ENCODE measurements around the gene SCYGR5. TPM values are rescaled to one million over a fixed set of nuclear protein-coding genes. Genes with fewer than 3 reads are reported as not detected.
A peak's percentile ranks its signal among the peaks of the same experiment; 100 is the strongest.

Gene SCYGR5
- total RNA-seq, 2 donors from 2014 or later = not detected

DNA sequence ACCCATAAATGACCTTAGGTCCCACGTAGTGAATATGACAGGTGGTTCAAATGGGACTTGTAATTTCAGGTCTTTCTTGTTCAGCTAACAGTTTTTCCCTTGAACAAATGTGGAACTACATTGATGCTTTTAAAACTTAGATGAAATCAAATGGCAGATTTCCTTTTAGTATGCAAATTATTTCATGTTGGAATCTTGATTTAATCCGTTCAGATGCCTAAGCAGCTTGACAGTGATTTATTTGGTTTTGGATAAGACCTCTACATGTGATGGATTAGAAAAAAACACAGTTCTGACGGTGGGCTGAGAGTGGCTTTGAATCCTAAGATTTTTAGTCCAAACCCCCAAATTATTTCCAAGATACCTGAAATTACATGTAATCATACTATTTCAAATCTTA lies 32.4 kb upstream of the SCYGR5 start:
- no peak overlapping the region for H3K27ac Mint-ChIP-seq
- H3K9ac ChIP-seq (ENCODE audit: extremely low read depth, low read length, poor library complexity, severe bottlenecking) = no peak overlapping the region
- H3K4me1 Mint-ChIP-seq = no peaks in the 10 kb centered on the region
- DNase-seq = no peak
- no peaks in the 10 kb centered on the region for H3K9me3 Mint-ChIP-seq
- no peaks in the 10 kb centered on the region for H3K4me1 ChIP-seq (ENCODE audit: control insufficient read depth, insufficient read depth, low read length)
- no peaks in the 10 kb centered on the region for H3K36me3 Mint-ChIP-seq (ENCODE audit: low read depth)
- no peak overlapping the region for H3K27ac ChIP-seq (ENCODE audit: low read depth, low read length)
- 93 to 95% methylated on average over 3 of the region's 3 CpGs for WGBS, 2 experiments (ENCODE audit: insufficient coverage in 1 of 2, insufficient read length in 1 of 2)
- H3K36me3 ChIP-seq (ENCODE audit: control insufficient read depth, insufficient read depth, low read length) = no peaks in the 10 kb centered on the region
- no peak overlapping the region for H3K4me3 ChIP-seq (ENCODE audit: low read length)
- no peaks in the 10 kb centered on the region for H3K27me3 ChIP-seq (ENCODE audit: control insufficient read depth, insufficient read depth, low read length, poor library complexity, severe bottlenecking)
- no peak overlapping the region for H3K4me3 Mint-ChIP-seq
- H3K9me3 ChIP-seq (ENCODE audit: control insufficient read depth, low read length) = no peaks in the 10 kb centered on the region
- TF ChIP-seq, protein P1, sequence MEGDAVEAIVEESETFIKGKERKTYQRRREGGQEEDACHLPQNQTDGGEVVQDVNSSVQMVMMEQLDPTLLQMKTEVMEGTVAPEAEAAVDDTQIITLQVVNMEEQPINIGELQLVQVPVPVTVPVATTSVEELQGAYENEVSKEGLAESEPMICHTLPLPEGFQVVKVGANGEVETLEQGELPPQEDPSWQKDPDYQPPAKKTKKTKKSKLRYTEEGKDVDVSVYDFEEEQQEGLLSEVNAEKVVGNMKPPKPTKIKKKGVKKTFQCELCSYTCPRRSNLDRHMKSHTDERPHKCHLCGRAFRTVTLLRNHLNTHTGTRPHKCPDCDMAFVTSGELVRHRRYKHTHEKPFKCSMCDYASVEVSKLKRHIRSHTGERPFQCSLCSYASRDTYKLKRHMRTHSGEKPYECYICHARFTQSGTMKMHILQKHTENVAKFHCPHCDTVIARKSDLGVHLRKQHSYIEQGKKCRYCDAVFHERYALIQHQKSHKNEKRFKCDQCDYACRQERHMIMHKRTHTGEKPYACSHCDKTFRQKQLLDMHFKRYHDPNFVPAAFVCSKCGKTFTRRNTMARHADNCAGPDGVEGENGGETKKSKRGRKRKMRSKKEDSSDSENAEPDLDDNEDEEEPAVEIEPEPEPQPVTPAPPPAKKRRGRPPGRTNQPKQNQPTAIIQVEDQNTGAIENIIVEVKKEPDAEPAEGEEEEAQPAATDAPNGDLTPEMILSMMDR (conservative IDR thresholded peaks at IDR 0.05) = no peak
- no peaks in the 10 kb centered on the region for H3K27me3 Mint-ChIP-seq (ENCODE audit: insufficient read depth)

DNA sequence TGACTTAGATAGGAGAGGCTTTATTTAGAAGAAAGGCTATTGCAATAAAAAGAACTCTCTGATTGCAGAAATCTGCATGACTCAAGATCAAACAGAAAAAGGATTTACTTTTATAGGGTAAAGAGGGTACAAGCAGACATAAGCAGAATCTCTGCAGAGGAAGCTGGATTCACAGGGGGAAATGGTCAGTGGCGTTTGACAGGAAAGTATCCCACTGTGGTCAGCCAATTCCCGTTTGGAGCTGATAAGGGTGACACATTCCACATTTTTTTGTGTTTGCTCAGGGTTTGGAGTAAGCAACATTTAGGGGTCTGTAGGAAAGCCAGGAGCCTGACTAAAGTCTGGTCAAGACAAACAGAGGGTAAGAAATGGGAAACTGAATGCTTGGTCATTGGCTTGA lies 23.9 kb upstream of the SCYGR5 start:
- Mint-ChIP-seq H3K36me3 (ENCODE audit: low read depth) (no peaks in the 10 kb centered on the region), H3K4me1 (peaks cover 12% of the 10 kb centered on the region), H3K27ac (peak overlapping the region; percentile 8), H3K4me3 (no peak overlapping the region), H3K9me3 (no peaks in the 10 kb centered on the region), H3K27me3 (ENCODE audit: insufficient read depth) (no peaks in the 10 kb centered on the region)
- Histone ChIP-seq H3K36me3 (ENCODE audit: control insufficient read depth, insufficient read depth, low read length) (no peaks in the 10 kb centered on the region), H3K27me3 (ENCODE audit: control insufficient read depth, insufficient read depth, low read length, poor library complexity, severe bottlenecking) (no peaks in the 10 kb centered on the region), H3K4me1 (ENCODE audit: control insufficient read depth, insufficient read depth, low read length) (peaks cover 3% of the 10 kb centered on the region), H3K9me3 (ENCODE audit: control insufficient read depth, low read length) (no peaks in the 10 kb centered on the region), H3K27ac (ENCODE audit: low read depth, low read length) (no peak overlapping the region), H3K9ac (ENCODE audit: extremely low read depth, low read length, poor library complexity, severe bottlenecking) (no peak overlapping the region), H3K4me3 (ENCODE audit: low read length) (no peak overlapping the region)
- WGBS, 2 experiments (ENCODE audit: insufficient coverage in 1 of 2, insufficient read length in 1 of 2) = 53% methylated on average over 2 of the region's 2 CpGs; no CpG with 5 or more reads in 1 of the 2 experiments
- no peak for DNase-seq
- TF ChIP-seq, protein P1 (conservative IDR thresholded peaks at IDR 0.05) = no peak

DNA sequence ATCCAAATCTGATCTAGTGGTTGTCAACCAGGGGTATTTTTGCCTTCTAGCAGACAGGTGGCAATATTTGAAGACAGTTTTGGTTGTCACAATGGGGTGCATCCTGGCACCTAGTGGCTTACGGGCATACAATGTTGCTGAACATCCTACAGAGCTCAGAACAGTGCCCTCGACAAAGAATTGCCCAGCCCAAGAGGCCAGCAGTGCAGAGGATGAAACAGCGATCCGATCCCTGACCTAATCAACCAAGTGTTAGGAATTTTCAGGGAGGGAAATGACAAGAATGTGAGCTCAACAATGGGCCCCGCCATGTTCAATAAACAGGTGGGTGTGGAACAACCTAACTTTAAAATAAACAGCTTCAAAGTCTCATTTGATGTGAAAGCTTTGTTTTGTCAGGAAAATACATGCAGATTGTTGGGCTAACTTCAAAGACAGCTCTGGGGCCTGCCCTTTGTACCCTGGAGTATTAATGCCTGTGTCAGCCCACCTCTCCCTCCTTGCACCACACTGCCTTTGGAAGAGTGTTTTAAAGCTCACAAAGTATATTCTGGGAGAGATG lies 22.5 kb upstream of the SCYGR5 start:
- Mint-ChIP-seq H3K9me3 (no peaks in the 10 kb centered on the region), H3K36me3 (ENCODE audit: low read depth) (no peaks in the 10 kb centered on the region), H3K27me3 (ENCODE audit: insufficient read depth) (no peaks in the 10 kb centered on the region), H3K27ac (peak overlapping the region; percentile 55), H3K4me1 (peaks cover 12% of the 10 kb centered on the region), H3K4me3 (no peak overlapping the region)
- Histone ChIP-seq H3K27ac (ENCODE audit: low read depth, low read length) (no peak overlapping the region), H3K4me3 (ENCODE audit: low read length) (no peak overlapping the region), H3K9me3 (ENCODE audit: control insufficient read depth, low read length) (no peaks in the 10 kb centered on the region), H3K9ac (ENCODE audit: extremely low read depth, low read length, poor library complexity, severe bottlenecking) (no peak overlapping the region), H3K4me1 (ENCODE audit: control insufficient read depth, insufficient read depth, low read length) (peaks cover 3% of the 10 kb centered on the region), H3K36me3 (ENCODE audit: control insufficient read depth, insufficient read depth, low read length) (no peaks in the 10 kb centered on the region), H3K27me3 (ENCODE audit: control insufficient read depth, insufficient read depth, low read length, poor library complexity, severe bottlenecking) (no peaks in the 10 kb centered on the region)
- TF ChIP-seq, protein P1 (conservative IDR thresholded peaks at IDR 0.05) = peak; percentile 16
- 78% methylated on average over 4 to 5 of the region's 5 CpGs for WGBS, 2 experiments (ENCODE audit: insufficient coverage in 1 of 2, insufficient read length in 1 of 2)
- DNase-seq = peak; percentile 55

All from endodermal cell (in vitro differentiated cells).